HG03060 (cell line): ENCODE data around the gene COL8A1.
A peak's percentile ranks its signal among the peaks of the same experiment; 100 is the strongest.

Experiments
- ATAC-seq: cut with Tn5 transposase; IDR thresholded peaks from one replicate; pipeline ENCODE4 v1.9.1; 2021; ENCODE audit warnings: low read depth, moderate number of reproducible peaks; ENCODE audit not compliant: unreplicated experiment

The COL8A1 gene

DNA sequence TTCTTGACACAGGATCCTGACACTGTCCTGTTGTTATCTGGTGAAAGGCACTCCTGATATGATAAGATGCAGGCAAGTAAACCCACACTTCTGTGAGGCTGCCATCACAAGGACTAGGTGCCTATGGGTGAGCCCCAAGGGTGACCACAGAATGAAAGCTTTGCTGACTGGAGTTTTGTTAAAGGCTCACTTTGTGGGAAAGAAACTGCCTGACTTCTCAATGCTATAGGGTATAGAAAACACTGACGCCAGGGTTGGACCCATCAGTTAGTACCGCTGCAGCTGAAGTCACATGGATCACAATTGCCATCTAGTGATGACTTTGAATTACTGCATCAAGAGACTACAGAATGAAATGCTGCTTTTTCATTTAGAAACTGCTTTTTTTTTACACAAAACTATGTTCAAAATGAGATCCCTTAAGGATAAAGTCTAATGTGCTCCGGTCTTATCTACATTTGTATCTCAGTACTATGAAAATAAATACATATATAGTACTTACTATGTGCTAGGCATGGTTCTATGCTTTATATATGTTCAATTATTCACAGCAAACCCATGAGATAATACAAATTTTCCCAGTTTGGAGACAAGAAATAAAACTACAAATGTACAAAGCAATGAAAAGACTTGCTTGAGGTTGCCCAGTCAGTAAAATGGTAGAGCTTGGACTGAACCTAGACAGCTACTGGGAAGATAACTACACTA, 115.0 kb downstream of the COL8A1 start:
- ATAC-seq, result peak; percentile 68

DNA sequence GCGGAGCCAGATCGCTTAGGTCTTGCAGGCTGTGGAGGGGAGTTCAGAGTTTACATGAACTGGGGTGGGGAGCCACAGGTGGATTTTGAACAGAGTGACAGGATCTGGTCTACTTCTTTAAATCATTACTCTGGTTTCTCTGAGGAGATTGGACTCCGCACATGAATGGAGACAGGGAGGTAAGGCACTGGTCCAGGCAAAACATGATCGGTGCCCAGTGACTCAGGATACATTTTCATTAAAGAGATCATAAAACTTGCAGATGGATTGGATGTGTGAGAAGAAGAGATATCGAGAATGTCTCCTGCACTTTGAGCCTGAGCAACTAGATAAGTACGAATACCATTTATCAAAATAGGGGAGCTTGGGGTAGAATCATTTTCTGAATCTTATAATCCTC, 117.4 kb downstream of the COL8A1 start:
- ATAC-seq, result no peak

DNA sequence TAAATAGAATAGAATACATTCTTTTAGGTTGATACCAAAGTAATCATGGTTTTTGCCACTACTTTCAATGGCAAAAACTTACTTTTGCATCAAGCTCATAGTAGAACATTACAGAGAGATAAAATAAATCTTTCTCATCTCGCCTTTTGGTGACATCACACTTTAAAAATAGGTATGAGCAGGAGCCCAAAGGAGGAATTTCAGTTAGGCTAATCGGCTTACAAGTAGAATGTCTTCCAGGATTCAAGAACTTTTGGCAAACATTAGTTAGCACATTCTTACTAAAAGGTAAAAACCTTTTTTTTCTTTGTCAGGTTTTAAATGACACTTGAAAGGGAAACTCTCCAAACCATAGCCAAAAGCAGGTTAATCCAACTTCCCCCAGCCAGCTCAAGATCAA, 119.6 kb downstream of the COL8A1 start:
- ATAC-seq, result no peak

DNA sequence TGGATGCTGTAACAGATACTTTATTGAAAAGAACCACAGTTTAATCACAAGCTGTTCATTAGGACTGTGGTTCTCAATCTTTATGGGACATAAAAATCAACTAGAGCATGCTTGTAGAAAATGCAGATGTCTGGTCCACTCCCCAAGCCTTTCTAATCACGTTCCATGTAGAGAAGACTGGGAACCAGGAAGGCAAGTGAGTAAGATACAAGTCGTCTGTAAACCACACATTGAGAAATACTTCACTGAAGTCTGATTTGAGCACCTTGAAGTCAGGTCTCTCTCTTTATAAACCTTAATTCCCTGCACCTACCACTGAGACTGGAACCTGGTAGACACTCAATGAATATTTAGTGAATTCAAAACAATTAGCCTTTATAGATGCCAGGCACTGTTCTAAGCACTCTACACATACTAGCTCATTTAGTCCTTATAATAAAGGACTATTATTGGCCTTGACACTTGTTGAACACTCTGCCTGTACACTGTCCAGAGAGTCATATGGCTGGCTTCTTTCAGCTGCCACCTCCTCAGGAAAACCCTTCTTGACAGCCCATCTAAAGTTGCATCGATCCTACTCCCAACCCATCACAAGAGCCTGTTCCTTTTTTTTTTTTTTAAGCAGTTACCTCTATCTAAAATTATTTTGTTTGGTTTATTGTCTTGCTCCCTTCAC, 120.2 kb downstream of the COL8A1 start:
- ATAC-seq, result no peak

DNA sequence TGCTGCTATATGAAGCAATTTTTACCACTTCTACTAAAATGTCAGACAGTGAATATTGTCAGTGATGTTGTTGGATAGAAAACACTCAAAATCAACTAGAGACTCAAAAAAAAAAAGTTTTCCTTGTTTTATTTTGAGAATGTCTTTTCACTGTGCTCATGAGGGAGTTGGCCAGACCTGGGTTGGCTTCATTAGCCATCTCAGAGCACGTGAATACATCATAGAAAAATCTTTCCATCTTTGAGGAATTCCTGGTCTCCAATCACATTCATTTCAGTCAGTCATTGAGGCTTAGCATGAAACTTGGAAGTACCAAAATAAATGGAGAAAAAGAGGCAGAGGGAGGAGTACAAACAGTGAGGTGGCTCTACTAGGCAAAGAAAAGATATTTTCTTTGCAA, 121.6 kb downstream of the COL8A1 start:
- ATAC-seq, result no peak

DNA sequence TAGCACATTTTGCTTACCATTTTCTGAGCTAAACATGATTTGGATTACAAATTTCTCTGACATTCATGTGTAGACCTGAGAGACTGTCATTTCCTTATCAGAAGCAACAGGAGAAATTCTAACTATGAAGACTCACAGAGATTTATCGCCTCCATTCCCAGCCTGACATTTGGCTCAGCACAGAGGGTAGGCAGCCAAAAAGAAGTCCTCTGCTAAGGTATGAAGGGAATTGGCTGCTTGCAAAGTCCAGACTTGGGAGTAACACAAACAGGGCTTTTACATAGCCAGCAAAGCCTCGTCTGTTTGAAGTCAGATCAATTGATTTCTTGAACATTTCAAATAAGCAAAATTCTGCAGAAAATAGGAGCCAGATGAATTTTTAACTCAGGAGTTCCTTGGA, 122.2 kb downstream of the COL8A1 start:
- ATAC-seq, result no peak

DNA sequence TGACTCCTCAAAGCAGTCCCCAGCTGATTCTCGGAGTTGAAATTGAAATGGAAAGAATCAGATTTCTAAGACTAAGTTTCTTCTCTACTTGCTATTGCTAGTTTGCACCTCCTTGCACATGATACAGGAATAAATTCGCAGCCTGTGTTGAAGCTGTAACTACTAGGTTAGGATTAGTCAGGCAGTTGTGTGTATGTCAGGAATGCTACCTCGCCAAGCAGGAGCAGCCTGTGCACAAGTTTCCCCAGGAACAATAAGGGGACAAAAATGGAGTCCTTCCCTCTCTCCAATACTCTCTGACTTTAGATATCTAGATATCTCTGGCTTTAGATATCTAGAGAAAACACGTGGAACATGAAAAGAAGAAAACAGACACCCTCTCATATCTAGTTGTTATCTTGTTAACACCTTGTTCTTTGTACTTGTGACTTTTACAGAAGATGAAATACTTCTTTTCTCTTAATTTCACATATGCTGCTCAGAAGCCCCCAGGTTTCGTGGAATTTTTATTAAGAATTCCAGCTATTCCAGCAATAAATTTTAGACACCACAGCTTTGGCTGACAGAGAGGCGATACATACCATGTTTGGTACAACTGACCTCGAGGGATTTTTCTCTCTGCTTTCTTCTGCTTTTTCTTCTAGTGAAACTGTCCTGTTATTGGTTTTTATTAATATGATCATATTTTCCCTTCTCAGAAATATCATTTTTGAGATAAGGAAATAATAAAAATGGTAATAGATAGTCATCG, 123.2 kb downstream of the COL8A1 start:
- no peak for ATAC-seq

DNA sequence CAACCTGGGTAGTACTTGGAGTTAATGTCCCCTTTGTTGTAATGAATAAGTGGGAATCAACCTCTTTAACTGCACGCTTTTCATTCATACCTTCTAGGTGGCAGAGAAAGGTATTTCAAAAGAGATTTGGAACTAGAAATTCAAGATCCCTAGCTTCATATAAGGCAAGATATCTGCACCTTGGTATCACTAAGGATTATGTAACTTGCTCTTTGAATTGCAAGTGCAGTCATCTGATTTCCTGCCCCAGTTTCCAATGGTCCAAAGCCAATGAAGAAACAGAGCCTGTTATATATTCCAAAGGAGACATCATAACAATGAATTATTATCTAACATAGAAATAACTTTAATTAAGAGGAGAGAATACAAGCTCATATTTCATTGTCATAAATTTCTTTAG, 124.5 kb downstream of the COL8A1 start:
- ATAC-seq, result no peak

DNA sequence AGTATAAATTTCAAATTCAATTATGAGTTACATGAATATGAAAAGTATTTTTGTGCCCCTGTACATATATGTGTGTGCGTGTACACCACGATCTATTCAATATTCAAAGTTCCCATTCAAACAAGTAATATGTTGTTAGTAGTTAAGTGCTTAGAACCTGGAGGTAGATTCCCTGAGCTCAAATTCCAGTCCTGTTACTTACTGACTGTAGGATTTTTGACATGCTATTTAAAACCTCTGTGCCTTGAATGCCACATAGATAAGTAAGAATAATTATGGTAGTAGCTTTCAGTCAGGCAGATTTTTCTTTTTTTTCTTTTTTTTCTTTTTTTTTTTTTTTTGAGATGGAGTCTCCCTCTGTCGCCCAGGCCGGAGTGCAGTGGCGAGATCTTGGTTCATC, 126.0 kb downstream of the COL8A1 start:
- no peak for ATAC-seq

DNA sequence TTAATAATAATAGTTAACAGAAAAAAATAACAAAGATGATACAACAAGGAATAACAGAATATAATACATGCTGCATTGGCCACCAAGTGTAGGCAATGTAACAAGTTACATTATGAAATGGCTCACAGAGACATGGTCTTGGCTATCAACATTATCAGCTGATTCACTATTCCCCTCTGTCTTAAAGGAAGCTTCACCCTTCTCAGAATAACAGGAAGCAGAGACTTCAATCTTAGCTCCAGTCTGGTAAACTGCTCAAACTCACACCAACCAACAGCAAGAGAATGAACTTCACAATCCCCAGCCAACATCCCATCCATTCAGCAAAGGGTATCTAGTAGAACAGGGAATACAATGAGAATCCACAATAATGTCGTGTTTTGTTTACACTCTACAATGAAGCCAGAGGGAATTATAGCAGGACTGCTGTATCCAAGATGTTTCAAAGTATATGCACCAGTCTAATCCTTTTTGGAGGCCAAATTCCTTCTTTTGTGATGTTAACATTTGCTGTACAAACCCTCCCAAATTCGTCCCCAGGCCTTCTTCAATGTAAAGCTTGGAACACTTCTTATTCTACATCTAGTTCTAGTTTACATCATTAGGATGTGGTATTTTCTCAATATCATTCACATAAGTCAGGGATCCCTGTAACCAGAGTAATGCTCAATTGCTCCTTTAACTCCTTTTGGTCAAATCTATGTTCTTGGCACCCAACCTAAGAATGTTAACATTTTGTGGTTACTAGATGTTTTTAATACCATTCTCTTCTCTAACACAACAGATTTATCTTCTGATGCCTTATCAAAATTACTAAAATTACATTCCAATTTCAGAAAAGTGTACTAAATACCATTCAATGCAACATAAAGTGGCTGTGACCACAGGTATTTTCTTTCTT, 126.9 kb downstream of the COL8A1 start:
- no peak for ATAC-seq

DNA sequence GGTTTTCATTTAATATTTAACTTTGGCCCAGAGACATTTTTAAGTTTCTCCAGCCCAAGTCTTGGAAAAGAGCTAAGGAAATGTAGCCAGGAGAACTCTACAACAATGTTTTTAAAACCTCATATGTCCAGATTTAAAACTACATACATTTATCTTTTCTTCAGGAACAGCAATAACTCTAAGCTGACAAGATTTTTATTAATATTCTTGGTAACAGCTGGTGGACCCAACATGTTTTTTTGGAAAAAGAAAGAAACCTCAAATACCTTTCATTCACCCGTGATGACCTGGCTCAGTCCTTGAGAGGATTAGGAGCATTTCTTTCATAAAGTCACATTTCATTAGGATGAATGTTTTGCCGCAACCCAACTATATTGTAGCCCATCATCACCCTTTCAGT, 128.9 kb downstream of the COL8A1 start:
- no peak for ATAC-seq

DNA sequence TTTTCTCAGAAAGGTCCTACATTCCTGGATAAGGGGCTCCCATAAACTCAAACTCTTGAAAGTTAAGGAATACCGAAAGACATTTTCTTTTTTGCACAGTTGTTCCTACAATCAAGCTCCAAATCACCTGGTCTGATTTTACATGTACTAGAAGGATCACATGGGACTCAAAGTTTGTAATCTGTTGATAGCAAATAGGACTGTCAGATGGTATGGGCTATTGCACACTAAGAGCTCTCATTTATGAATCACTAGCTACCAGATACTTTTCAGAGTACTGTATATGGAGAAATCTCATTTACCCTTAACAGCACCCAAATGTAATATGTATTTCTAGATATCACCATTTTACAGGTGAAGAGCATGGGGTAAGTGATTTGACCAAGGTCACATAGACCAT, 129.7 kb downstream of the COL8A1 start:
- ATAC-seq, result no peak

DNA sequence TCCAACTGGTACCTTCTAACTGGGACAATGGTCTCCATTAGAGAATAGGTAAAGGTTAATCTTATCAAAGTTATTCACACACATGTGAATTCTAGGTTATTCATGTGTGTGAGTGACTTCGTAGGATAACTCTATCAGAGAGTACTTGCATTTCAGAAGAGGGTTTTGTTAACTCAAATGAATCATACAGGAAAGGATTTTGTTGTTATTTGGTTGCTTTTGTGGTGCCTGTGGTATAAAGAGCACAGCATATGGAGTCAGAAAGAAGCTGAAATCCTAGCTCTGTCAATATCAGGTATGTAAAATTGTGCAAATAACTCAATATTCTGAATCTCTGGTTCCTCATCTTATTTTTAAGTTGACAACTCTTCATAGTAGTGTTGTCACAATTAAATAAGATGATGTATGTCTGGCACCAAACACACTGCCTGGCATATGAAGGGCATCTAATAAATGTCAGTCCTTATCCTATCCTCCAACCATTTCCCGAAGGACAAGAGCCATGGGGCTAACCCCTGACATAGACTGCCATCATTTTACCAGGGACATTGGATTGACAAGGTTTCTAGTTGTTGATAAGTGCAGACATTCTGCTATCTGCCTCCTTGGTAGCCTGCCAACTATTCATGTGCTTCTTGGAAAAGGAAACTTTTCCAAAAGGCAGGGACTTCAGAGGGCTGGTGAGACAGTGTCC, 130.6 kb downstream of the COL8A1 start:
- no peak for ATAC-seq

DNA sequence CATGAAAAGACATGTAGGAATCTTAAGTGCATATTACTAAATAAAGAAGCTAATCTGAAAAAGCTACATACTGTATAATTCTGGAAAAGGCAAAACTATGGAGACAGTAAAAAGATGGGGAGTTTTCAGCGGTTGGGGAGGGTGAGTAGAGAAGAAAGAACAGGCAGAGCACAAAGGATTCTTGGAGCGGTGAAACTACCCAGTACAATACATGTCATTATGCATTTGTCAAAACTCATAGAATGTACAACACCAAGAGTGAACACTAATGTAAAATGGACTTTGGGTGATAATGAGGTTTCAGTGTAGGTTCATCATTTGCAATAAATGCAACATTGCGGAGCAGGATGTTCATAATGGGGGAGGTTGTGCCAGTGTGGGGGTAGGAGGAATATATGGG, 133.8 kb downstream of the COL8A1 start:
- ATAC-seq, result no peak

DNA sequence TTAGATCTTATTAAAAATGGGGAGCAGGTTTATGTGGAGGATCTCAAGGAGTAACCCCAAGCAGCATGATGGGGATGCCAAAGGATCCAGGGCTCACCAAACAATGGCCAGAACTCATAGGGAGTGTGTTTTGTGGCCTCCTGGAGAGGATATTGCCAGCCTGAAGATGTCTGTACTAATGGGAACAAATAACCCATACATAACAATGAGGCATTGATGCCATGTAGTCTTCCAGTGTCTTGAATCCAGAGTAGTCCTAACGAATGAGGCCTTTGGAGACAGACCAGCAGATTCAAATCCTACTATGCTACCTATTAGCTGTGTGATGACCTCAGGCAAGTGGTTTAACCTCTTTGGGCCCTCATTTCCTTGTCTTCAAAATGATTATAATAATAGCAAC, 134.3 kb downstream of the COL8A1 start:
- no peak for ATAC-seq

DNA sequence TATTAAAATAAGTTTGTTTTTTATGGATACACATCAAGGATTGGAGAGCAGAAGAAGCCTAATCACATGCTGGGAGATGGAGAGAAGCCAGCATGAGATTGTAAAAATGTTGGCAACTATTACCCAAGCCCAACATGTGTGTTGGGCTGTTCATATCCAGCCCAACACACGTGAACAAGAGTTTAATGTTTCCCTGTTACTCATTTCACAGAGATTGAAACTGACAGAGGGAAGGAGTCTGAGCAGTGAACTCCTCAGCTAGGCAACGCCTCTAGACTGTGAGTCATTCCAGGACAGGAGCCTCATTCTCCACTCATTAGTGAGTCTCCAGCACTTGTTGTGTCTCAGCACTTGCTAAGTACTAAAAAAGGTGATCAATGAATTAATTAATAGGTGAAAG, 136.1 kb downstream of the COL8A1 start:
- peak; percentile 97 for ATAC-seq

DNA sequence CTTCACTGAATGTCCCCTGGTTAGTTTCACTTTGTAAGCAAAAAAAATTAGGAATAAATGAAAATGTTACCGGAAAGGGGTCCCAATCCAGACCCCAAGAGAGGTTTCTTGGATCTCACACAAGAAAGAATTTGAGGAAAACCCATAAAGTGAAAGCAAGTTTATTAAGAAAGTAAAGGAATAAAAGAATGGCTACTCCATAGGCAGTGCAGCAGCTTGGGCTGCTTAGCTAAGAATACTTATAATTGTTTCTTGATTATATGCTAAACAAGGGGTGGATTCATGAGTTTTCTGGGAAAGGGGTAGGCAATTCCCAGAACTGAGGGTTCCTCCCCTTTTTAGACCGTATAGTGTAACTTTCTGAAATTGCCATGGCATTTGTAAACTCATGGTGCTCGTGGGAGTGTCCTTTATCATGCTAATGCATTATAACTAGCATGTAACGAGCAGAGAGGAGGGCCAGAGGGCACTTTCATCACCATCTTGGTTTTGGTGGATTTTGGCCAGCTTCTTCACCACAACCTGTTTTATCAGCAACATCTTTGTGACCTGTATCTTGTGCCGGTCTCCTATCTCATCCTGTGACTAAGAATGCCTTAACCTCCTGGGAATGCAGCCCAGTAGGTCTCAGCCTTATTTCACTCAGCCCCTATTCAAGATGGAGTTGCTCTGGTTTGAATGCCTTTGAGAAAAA, 138.3 kb downstream of the COL8A1 start:
- ATAC-seq, result no peak

DNA sequence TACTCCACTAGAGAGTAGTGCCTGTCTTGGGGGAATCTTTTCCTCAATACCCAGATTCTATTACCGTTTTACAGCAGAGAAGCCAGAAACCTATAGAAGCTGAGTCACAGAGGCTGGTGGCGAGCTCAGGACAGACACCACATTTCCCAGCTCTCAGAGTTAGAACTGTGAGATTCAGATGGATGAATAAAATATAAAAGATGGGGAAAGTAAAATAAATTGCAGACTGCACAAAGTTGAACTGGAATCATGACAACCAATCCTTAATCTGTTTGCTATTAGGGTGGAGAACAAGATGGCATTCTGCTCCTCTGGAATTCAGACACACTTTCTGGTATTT, 138.8 kb downstream of the COL8A1 start:
- ATAC-seq, result no peak

DNA sequence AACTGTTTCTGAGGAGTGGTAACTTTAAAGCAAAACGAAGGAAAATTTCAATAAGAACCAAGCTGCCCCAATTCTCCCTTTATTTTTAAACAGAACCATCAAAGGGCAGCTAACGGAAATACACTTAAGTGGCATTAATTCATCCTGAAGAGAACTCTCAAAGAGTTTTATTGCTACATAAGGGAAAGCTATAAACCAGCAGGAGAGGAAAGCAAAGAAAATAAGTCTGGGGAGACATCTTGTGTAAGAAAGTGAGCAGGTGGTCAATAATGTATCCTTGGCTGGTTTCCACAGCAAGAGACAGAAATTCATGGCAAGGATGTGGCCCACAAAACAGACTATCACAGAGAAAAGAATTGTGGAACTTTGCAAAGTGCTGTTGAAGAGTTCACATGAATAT, 139.3 kb downstream of the COL8A1 start:
- ATAC-seq, result no peak

DNA sequence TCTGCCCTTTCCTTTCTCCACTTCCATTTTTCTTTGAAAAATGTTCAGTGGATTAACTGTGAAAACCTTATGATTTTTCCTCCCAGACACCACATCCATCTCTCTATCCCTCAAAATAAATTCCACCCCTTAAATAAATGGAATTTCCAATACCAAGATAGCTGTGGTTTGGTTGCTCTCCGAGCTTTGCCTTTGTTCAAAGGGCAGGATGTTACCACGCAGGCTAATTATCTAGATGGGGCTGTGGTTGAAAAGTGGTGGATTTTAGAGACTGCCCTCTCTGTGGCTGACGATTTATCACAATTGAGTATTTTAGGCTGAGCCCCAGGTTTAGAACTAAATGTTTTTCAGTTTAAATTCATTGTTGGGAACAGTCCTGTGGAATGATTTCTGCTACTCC, 142.4 kb downstream of the COL8A1 start:
- no peak for ATAC-seq
